Panc1 (cell line): Measurements from ENCODE around the gene S1PR1.

Source experiments
- POLR2AphosphoS5 ChIP-seq: IDR thresholded peaks from 2 replicates; pipeline ENCODE4 v1.6.1; 2012; ENCODE audit warnings: mild to moderate bottlenecking, low read depth, low read length, moderate library complexity
- SIN3A ChIP-seq: IDR thresholded peaks from 2 replicates; pipeline ENCODE4 v1.6.1; 2012; ENCODE audit warnings: low read depth, mild to moderate bottlenecking, low read length, moderate library complexity, borderline replicate concordance; ENCODE audit not compliant: insufficient read depth
- TCF7L2 ChIP-seq: IDR thresholded peaks from 2 replicates; pipeline ENCODE4 v1.6.1; 2011; ENCODE audit warnings: mild to moderate bottlenecking, low read depth, low read length, inconsistent platforms
- TF ChIP-seq, protein P1 (sequence below): fragments of 450-650 bp; IDR thresholded peaks from 2 replicates; pipeline ENCODE4 v1.5.1; 2017; ENCODE audit warnings: mild to moderate bottlenecking
- TF ChIP-seq, protein P2 (sequence below), 2 experiments: IDR thresholded peaks; 2 replicates each; pipeline ENCODE4 v1.6.1; 2011 to 2012; ENCODE audit warnings: low read depth in 2 of 2, control low read depth in 1 of 2, low read length in 1 of 2, mild to moderate bottlenecking in 1 of 2, moderate library complexity in 1 of 2; ENCODE audit not compliant: insufficient read depth in 1 of 2

DNA sequence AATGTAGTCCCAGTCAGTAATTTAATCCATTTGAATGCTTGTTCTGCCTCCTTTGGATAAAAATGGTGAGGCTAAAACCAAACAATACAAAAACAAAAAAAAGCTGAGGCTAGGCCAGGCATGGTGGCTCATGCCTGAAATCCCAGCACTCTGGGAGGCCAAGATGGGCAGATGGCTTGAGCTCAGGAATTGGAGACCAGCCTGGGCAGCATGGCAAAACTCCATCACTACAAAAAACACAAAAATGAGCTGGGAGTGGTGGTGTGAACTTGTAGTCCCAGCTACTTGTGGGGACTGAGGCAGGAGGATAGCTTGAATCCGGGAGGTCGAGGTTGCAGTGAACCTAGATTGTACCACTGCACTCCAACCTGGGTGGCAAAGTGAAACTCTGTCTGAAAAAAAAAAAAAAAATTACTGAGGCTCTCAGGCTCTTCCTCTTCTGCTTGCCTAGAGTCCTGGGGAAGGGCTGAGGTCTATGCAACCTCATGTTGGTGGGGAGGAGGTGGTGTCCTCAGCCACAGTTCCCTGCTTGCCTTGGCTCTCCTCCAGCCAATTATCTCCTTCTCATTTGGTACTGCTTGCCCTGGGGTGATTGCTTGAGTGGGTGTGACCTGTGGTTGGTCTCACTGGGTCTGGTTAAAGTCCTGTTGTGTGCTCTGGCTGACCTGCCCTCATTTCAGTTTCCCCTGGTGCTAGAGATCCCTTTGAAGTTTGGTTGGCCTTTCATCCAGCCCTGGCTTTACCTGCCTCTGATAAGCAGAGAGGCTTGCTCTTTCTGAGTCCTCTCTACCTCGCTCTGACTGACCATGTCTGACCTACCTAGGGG lies 20.9 kb downstream of the S1PR1 start:
- TF ChIP-seq SIN3A (no peak), POLR2AphosphoS5 (no peak), TCF7L2 (no peak)
- TF ChIP-seq, protein P1, sequence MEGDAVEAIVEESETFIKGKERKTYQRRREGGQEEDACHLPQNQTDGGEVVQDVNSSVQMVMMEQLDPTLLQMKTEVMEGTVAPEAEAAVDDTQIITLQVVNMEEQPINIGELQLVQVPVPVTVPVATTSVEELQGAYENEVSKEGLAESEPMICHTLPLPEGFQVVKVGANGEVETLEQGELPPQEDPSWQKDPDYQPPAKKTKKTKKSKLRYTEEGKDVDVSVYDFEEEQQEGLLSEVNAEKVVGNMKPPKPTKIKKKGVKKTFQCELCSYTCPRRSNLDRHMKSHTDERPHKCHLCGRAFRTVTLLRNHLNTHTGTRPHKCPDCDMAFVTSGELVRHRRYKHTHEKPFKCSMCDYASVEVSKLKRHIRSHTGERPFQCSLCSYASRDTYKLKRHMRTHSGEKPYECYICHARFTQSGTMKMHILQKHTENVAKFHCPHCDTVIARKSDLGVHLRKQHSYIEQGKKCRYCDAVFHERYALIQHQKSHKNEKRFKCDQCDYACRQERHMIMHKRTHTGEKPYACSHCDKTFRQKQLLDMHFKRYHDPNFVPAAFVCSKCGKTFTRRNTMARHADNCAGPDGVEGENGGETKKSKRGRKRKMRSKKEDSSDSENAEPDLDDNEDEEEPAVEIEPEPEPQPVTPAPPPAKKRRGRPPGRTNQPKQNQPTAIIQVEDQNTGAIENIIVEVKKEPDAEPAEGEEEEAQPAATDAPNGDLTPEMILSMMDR, result no peak
- TF ChIP-seq, protein P2, sequence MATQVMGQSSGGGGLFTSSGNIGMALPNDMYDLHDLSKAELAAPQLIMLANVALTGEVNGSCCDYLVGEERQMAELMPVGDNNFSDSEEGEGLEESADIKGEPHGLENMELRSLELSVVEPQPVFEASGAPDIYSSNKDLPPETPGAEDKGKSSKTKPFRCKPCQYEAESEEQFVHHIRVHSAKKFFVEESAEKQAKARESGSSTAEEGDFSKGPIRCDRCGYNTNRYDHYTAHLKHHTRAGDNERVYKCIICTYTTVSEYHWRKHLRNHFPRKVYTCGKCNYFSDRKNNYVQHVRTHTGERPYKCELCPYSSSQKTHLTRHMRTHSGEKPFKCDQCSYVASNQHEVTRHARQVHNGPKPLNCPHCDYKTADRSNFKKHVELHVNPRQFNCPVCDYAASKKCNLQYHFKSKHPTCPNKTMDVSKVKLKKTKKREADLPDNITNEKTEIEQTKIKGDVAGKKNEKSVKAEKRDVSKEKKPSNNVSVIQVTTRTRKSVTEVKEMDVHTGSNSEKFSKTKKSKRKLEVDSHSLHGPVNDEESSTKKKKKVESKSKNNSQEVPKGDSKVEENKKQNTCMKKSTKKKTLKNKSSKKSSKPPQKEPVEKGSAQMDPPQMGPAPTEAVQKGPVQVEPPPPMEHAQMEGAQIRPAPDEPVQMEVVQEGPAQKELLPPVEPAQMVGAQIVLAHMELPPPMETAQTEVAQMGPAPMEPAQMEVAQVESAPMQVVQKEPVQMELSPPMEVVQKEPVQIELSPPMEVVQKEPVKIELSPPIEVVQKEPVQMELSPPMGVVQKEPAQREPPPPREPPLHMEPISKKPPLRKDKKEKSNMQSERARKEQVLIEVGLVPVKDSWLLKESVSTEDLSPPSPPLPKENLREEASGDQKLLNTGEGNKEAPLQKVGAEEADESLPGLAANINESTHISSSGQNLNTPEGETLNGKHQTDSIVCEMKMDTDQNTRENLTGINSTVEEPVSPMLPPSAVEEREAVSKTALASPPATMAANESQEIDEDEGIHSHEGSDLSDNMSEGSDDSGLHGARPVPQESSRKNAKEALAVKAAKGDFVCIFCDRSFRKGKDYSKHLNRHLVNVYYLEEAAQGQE (IDR thresholded peaks at IDR 0.05; ENCODE audit: insufficient read depth in 1 of 2, low read depth in 2 of 2, low read length in 1 of 2), result no peak
